T-helper 1 cell treated with Interleukin-12 subunit alpha and Interleukin-12 subunit beta and Interleukin-4 antibody, amounts not matched to agents 30 μg/mL and 1 μg/mL, for 36 hours (primary cell): ENCODE data around the gene JPT2.
A peak's percentile ranks its signal among the peaks of the same experiment; 100 is the strongest.

Experiments used
- H3K27ac Mint-ChIP-seq: one replicate; pipeline ENCODE4 v1.8.0; 2021; ENCODE audit warnings: mild to moderate bottlenecking, mixed read lengths
- H3K27me3 Mint-ChIP-seq: one replicate; pipeline ENCODE4 v1.8.0; 2021; ENCODE audit warnings: low read depth, mixed read lengths
- H3K36me3 Mint-ChIP-seq: one replicate; pipeline ENCODE4 v1.8.0; 2021; ENCODE audit warnings: low read depth, mixed read lengths
- H3K4me1 Mint-ChIP-seq: one replicate; pipeline ENCODE4 v1.8.0; 2021; ENCODE audit warnings: low read depth, mixed read lengths
- H3K4me3 Mint-ChIP-seq: one replicate; pipeline ENCODE4 v1.8.0; 2021; ENCODE audit warnings: mild to moderate bottlenecking, moderate library complexity, mixed read lengths
- H3K9me3 Mint-ChIP-seq: one replicate; pipeline ENCODE4 v1.8.0; 2021; ENCODE audit warnings: mixed read lengths

The JPT2 gene

GRCh38 chr16:1674751-1675664 is 3.1 kb upstream of the JPT2 start:
- H3K4me1 Mint-ChIP-seq, result peaks cover 13% of the 10 kb centered on the region
- no peaks in the 10 kb centered on the region for H3K9me3 Mint-ChIP-seq
- H3K27me3 Mint-ChIP-seq, result no peaks in the 10 kb centered on the region
- peaks cover 38% of the 10 kb centered on the region for H3K36me3 Mint-ChIP-seq
- no peak overlapping the region for H3K4me3 Mint-ChIP-seq
- no peak overlapping the region for H3K27ac Mint-ChIP-seq

GRCh38 chr16:1676661-1677060 is 1.4 kb upstream of the JPT2 start:
- no peak overlapping the region for H3K4me3 Mint-ChIP-seq
- H3K27me3 Mint-ChIP-seq, result no peaks in the 10 kb centered on the region
- H3K36me3 Mint-ChIP-seq, result peaks cover 31% of the 10 kb centered on the region
- H3K27ac Mint-ChIP-seq, result no peak overlapping the region
- peaks cover 20% of the 10 kb centered on the region for H3K4me1 Mint-ChIP-seq
- no peaks in the 10 kb centered on the region for H3K9me3 Mint-ChIP-seq

GRCh38 chr16:1677339-1677738 is 740 bp upstream of the JPT2 start:
- Mint-ChIP-seq H3K27me3 (no peaks in the 10 kb centered on the region), H3K36me3 (peaks cover 24% of the 10 kb centered on the region), H3K27ac (peak overlapping the region; percentile 43), H3K9me3 (no peaks in the 10 kb centered on the region), H3K4me3 (peak overlapping the region; percentile 72), H3K4me1 (peaks cover 22% of the 10 kb centered on the region)

- Mint-ChIP-seq H3K9me3 (no peaks in the 10 kb centered on the region), H3K4me3 (peak overlapping the region; percentile 94), H3K27ac (peak overlapping the region; percentile 79), H3K36me3 (peaks cover 20% of the 10 kb centered on the region), H3K4me1 (peaks cover 22% of the 10 kb centered on the region), H3K27me3 (no peaks in the 10 kb centered on the region)
Measured at GRCh38 chr16:1678500-1679098, 520 bp downstream of the JPT2 start.

- Mint-ChIP-seq H3K4me3 (no peak overlapping the region), H3K4me1 (peaks cover 22% of the 10 kb centered on the region), H3K27ac (peak overlapping the region; percentile 6)
Measured at GRCh38 chr16:1680361-1680760, 2.3 kb downstream of the JPT2 start.

GRCh38 chr16:1681032-1681431 is 3.0 kb downstream of the JPT2 start:
- Mint-ChIP-seq H3K36me3 (peaks cover 11% of the 10 kb centered on the region), H3K27me3 (no peaks in the 10 kb centered on the region), H3K4me3 (peak overlapping the region; percentile 16), H3K9me3 (no peaks in the 10 kb centered on the region), H3K27ac (no peak overlapping the region), H3K4me1 (peaks cover 22% of the 10 kb centered on the region)

More at GRCh38 chr16:1680361-1680760, 2.3 kb downstream of the JPT2 start:
- H3K36me3 Mint-ChIP-seq, result peaks cover 15% of the 10 kb centered on the region
- H3K27me3 Mint-ChIP-seq, result no peaks in the 10 kb centered on the region
- H3K9me3 Mint-ChIP-seq, result no peaks in the 10 kb centered on the region

GRCh38 chr16:1687427-1688316 is 9.6 kb downstream of the JPT2 start:
- Mint-ChIP-seq H3K27ac (no peak overlapping the region), H3K36me3 (peaks cover 18% of the 10 kb centered on the region), H3K4me3 (no peak overlapping the region), H3K9me3 (no peaks in the 10 kb centered on the region), H3K4me1 (no peaks in the 10 kb centered on the region), H3K27me3 (no peaks in the 10 kb centered on the region)

- no peaks in the 10 kb centered on the region for H3K4me1 Mint-ChIP-seq
- H3K4me3 Mint-ChIP-seq, result no peak overlapping the region
- no peak overlapping the region for H3K27ac Mint-ChIP-seq
- H3K36me3 Mint-ChIP-seq, result peaks cover 18% of the 10 kb centered on the region
- no peaks in the 10 kb centered on the region for H3K27me3 Mint-ChIP-seq
- no peaks in the 10 kb centered on the region for H3K9me3 Mint-ChIP-seq
Measured at GRCh38 chr16:1688807-1689560, 10.9 kb downstream of the JPT2 start.

GRCh38 chr16:1689853-1690252 is 11.8 kb downstream of the JPT2 start:
- Mint-ChIP-seq H3K9me3 (no peaks in the 10 kb centered on the region), H3K4me1 (no peaks in the 10 kb centered on the region), H3K27me3 (no peaks in the 10 kb centered on the region), H3K27ac (no peak overlapping the region), H3K36me3 (peaks cover 18% of the 10 kb centered on the region), H3K4me3 (no peak overlapping the region)

- H3K36me3 Mint-ChIP-seq, result peaks cover 18% of the 10 kb centered on the region
- H3K9me3 Mint-ChIP-seq, result no peaks in the 10 kb centered on the region
- H3K27me3 Mint-ChIP-seq, result no peaks in the 10 kb centered on the region
- no peak overlapping the region for H3K4me3 Mint-ChIP-seq
- no peak overlapping the region for H3K27ac Mint-ChIP-seq
- H3K4me1 Mint-ChIP-seq, result no peaks in the 10 kb centered on the region
Measured at GRCh38 chr16:1690810-1691209, 12.7 kb downstream of the JPT2 start.

GRCh38 chr16:1691276-1691675 is 13.2 kb downstream of the JPT2 start:
- no peaks in the 10 kb centered on the region for H3K27me3 Mint-ChIP-seq
- no peak overlapping the region for H3K27ac Mint-ChIP-seq
- no peak overlapping the region for H3K4me3 Mint-ChIP-seq
- H3K9me3 Mint-ChIP-seq, result no peaks in the 10 kb centered on the region
- H3K4me1 Mint-ChIP-seq, result no peaks in the 10 kb centered on the region
- H3K36me3 Mint-ChIP-seq, result peaks cover 18% of the 10 kb centered on the region

GRCh38 chr16:1691956-1692355 is 13.9 kb downstream of the JPT2 start:
- Mint-ChIP-seq H3K27ac (no peak overlapping the region), H3K4me3 (no peak overlapping the region), H3K9me3 (no peaks in the 10 kb centered on the region), H3K36me3 (peaks cover 23% of the 10 kb centered on the region), H3K27me3 (no peaks in the 10 kb centered on the region), H3K4me1 (no peaks in the 10 kb centered on the region)

- no peaks in the 10 kb centered on the region for H3K4me1 Mint-ChIP-seq
- no peaks in the 10 kb centered on the region for H3K9me3 Mint-ChIP-seq
- H3K27ac Mint-ChIP-seq, result no peak overlapping the region
- no peaks in the 10 kb centered on the region for H3K27me3 Mint-ChIP-seq
- H3K36me3 Mint-ChIP-seq, result peaks cover 30% of the 10 kb centered on the region
- H3K4me3 Mint-ChIP-seq, result no peak overlapping the region
Measured at GRCh38 chr16:1696863-1697262, 18.8 kb downstream of the JPT2 start.

- no peak overlapping the region for H3K27ac Mint-ChIP-seq
- H3K4me1 Mint-ChIP-seq, result peaks cover 2% of the 10 kb centered on the region
- H3K36me3 Mint-ChIP-seq, result peaks cover 26% of the 10 kb centered on the region
Measured at GRCh38 chr16:1698680-1699079, 20.6 kb downstream of the JPT2 start.

More at GRCh38 chr16:1698680-1699079, 20.6 kb downstream of the JPT2 start:
- Mint-ChIP-seq H3K27me3 (no peaks in the 10 kb centered on the region), H3K4me3 (no peak overlapping the region), H3K9me3 (no peaks in the 10 kb centered on the region)
